Endothelial cell of umbilical vein (primary cell): ENCODE results near the gene AK8. TPM values are rescaled to one million over a fixed set of nuclear protein-coding genes. Genes with fewer than 3 reads are reported as not detected.

ENCODE experiments used
- BruUV-seq: library from RNA; stranded (reverse); fragments of 400-500 nt; replicated peaks from 2 replicates; lab custom pipeline; 2021; lab: Mats Ljungman, UMichigan
- CTCF ChIA-PET: fragments of 300-600, 350-600 bp; sonication (Branson Sonifier 250); formaldehyde crosslinking; loops from one replicate; lab custom pipeline; 2021; ENCODE audit warnings: antibody characterized with exemption, inconsistent platforms; lab: Charles Lee
- POLR2A ChIA-PET: fragments of 300-600, 350-600 bp; sonication (Branson Sonifier 250); formaldehyde crosslinking; loops from one replicate; lab custom pipeline; 2021; ENCODE audit warnings: antibody characterized with exemption, inconsistent platforms; lab: Charles Lee
- DNase-seq: peaks from one replicate; pipeline ENCODE4 v3.0.0-alpha.2; 2011; ENCODE audit warnings: low read depth, low spot score
- FAIRE-seq: peaks from 2 replicates; lab custom pipeline; 2011; peaks lifted over from hg19 to GRCh38; lab: Jason Lieb, UNC
- H2AFZ ChIP-seq: 2 replicates; pipeline ENCODE4 v1.6.0; 2012; ENCODE audit warnings: low read depth, low read length, control low read depth, inconsistent platforms
- H3K27ac ChIP-seq: 2 replicates; pipeline ENCODE4 v1.5.1; 2011; ENCODE audit warnings: low read depth, mild to moderate bottlenecking, control low read depth, low read length, moderate library complexity; ENCODE audit not compliant: insufficient read depth
- H3K27me3 ChIP-seq, 2 experiments: 2 replicates each; pipeline versions ENCODE4 v1.6.0 to v1.6.1; 2011; ENCODE audit warnings: low read length in 2 of 2, mixed read lengths in 1 of 2; ENCODE audit not compliant: control insufficient read depth in 2 of 2, insufficient read depth in 2 of 2
- H3K36me3 ChIP-seq, 2 experiments: 2 replicates in 1 of 2; 3 replicates in 1 of 2; pipeline ENCODE4 v1.5.1; 2011; ENCODE audit warnings: low read length in 2 of 2, mild to moderate bottlenecking in 1 of 2, moderate library complexity in 1 of 2; ENCODE audit not compliant: control insufficient read depth in 2 of 2, insufficient read depth in 2 of 2; ENCODE audit errors: extremely low read depth in 1 of 2
- H3K4me1 ChIP-seq: 3 replicates; pipeline ENCODE4 v1.5.1; 2011; ENCODE audit warnings: mild to moderate bottlenecking, low read length; ENCODE audit not compliant: control insufficient read depth, insufficient read depth; ENCODE audit errors: extremely low read depth
- H3K4me2 ChIP-seq: 2 replicates; pipeline ENCODE4 v1.6.1; 2011; ENCODE audit warnings: low read length, control low read depth, mixed read lengths; ENCODE audit not compliant: insufficient read depth
- H3K4me3 ChIP-seq, 3 experiments: fragments of 200-600 bp in 1 of 3; sonication (generic), shearing (Covaris generic) in 1 of 3; replicated peaks in 1 of 3; 2 replicates each; pipeline ENCODE4 v1.5.1; 2011 to 2016; ENCODE audit warnings: control low read depth in 3 of 3, low read length in 3 of 3, mild to moderate bottlenecking in 2 of 3, inconsistent platforms in 1 of 3, low read depth in 1 of 3, moderate library complexity in 1 of 3; ENCODE audit not compliant: insufficient read depth in 1 of 3
- H3K79me2 ChIP-seq: 2 replicates; pipeline ENCODE4 v1.6.0; 2012; ENCODE audit warnings: low read length, inconsistent platforms; ENCODE audit not compliant: control insufficient read depth, insufficient read depth
- H3K9ac ChIP-seq: replicated peaks from 2 replicates; pipeline ENCODE3; 2011; ENCODE audit warnings: low read length, control low read depth; ENCODE audit not compliant: insufficient read depth; ENCODE audit errors: extremely low read depth
- H3K9me1 ChIP-seq: replicated peaks from 3 replicates; pipeline ENCODE4 v1.6.0; 2011; ENCODE audit warnings: mild to moderate bottlenecking, low read length; ENCODE audit not compliant: control insufficient read depth, insufficient read depth; ENCODE audit errors: extremely low read depth
- H3K9me3 ChIP-seq: replicated peaks from 2 replicates; pipeline ENCODE4 v1.5.1; 2012; ENCODE audit warnings: low read length, inconsistent platforms; ENCODE audit not compliant: control insufficient read depth, insufficient read depth
- H4K20me1 ChIP-seq: replicated peaks from 2 replicates; pipeline ENCODE3; 2011; ENCODE audit warnings: mild to moderate bottlenecking, low read length; ENCODE audit not compliant: control insufficient read depth, insufficient read depth; ENCODE audit errors: extremely low read depth
- CTCF ChIP-seq, 2 donors: IDR thresholded peaks; 1 replicate in 1 of 2; 2 replicates in 1 of 2; pipeline ENCODE4 v1.5.1; 2011; ENCODE audit warnings: low read length in 2 of 2, mild to moderate bottlenecking in 2 of 2, moderate library complexity in 2 of 2, control low read depth in 1 of 2, inconsistent platforms in 1 of 2, low read depth in 1 of 2; ENCODE audit not compliant: insufficient read depth in 1 of 2; ENCODE audit errors: extremely low read depth in 1 of 2
- EZH2 ChIP-seq: IDR thresholded peaks from 2 replicates; pipeline ENCODE4 v1.6.1; 2012; ENCODE audit warnings: borderline replicate concordance, low read depth, mild to moderate bottlenecking, moderate library complexity, low read length, inconsistent platforms; ENCODE audit not compliant: severe bottlenecking
- FOS ChIP-seq: IDR thresholded peaks from 2 replicates; pipeline ENCODE4 v1.6.1; 2011; ENCODE audit warnings: mild to moderate bottlenecking, low read length, moderate library complexity, borderline replicate concordance; ENCODE audit not compliant: insufficient read depth
- GATA2 ChIP-seq: IDR thresholded peaks from 2 replicates; pipeline ENCODE4 v1.7.0; 2011; ENCODE audit warnings: low read depth, mild to moderate bottlenecking, moderate library complexity, mixed read lengths, low read length; ENCODE audit not compliant: insufficient read length, insufficient read depth
- JUN ChIP-seq: IDR thresholded peaks from 2 replicates; pipeline ENCODE4 v1.6.1; 2011; ENCODE audit warnings: borderline replicate concordance, low read depth; ENCODE audit not compliant: insufficient read length, insufficient read depth
- MAX ChIP-seq: IDR thresholded peaks from 2 replicates; pipeline ENCODE4 v1.6.1; 2011; ENCODE audit not compliant: insufficient read depth, insufficient read length
- MYC ChIP-seq: IDR thresholded peaks from one replicate; pipeline ENCODE4 v1.6.1; 2011; ENCODE audit warnings: mild to moderate bottlenecking, low read depth, low read length
- POLR2A ChIP-seq: IDR thresholded peaks from 2 replicates; pipeline ENCODE4 v1.6.1; 2012; ENCODE audit warnings: low read depth, mild to moderate bottlenecking, control low read depth, low read length
- POLR2AphosphoS5 ChIP-seq: IDR thresholded peaks from 2 replicates; pipeline ENCODE4 v1.6.1; 2012; ENCODE audit warnings: low read depth, mild to moderate bottlenecking, control low read depth, low read length, moderate library complexity; ENCODE audit not compliant: insufficient read depth
- dilution Hi-C: fragments of 300-500 bp; cut with MboI; formaldehyde crosslinking; loops from one replicate; pipeline ENCODE4 v1.15.0; 2019; ENCODE audit warnings: low sequenced_read_pairs; ENCODE audit not compliant: extremely low pct_ligation_motif_present
- intact Hi-C: fragments of 100-400 bp; cut with micrococcal nuclease; formaldehyde crosslinking; loops from one replicate; pipeline ENCODE4 v1.10.0; 2022
- polyA plus RNA-seq, 4 experiments: library from polyadenylated mRNA; depleted of rRNA in 3 of 4; stranded (reverse) in 3 of 4; unstranded in 1 of 4; fragments of >200 nt; gene quantifications; 2 replicates each; pipeline versions ENCODE4 v1.2.1 to v1.2.3, GENCODE V29; 2011 to 2012; ENCODE audit warnings: missing spikeins in 1 of 4
- total RNA-seq: library from RNA; stranded (reverse); gene quantifications from 2 replicates; pipeline ENCODE4 v1.2.3, GENCODE V29; 2021

The AK8 gene
- total and polyA plus RNA-seq, 2 donors (not counting 3 experiments of a cell fraction or from before 2014, with no cell fraction given) = 0.06 TPM; not detected in 1

GRCh38 chr9:132818588-132818987, 59.5 kb downstream of the AK8 start:
- no peak for TF ChIP-seq POLR2A
- TF ChIP-seq GATA2 = no peak
- no peak for TF ChIP-seq MYC
- no peak for TF ChIP-seq EZH2
- no peak for TF ChIP-seq MAX
- no peak for TF ChIP-seq CTCF (IDR thresholded peaks at IDR 0.05; ENCODE audit: extremely low read depth in 1 of 2, insufficient read depth in 1 of 2, low read depth in 1 of 2, low read length in 2 of 2)
- intact Hi-C loops (no loop called here), dilution Hi-C loops (no loop called here)
- H3K9me1 ChIP-seq = no peaks in the 10 kb centered on the region
- POLR2A ChIA-PET = no interaction called here
- no peaks in the 10 kb centered on the region for H4K20me1 ChIP-seq
- no peak overlapping the region for H3K27ac ChIP-seq
- no peak overlapping the region for H2AFZ ChIP-seq
- H3K4me3 ChIP-seq = no peak overlapping the region
- CTCF ChIA-PET = no interaction called here
- H3K36me3 ChIP-seq = no peaks in the 10 kb centered on the region
- H3K27me3 ChIP-seq = peaks cover 11 to 21% of the 10 kb centered on the region in 2 experiments
- H3K9me3 ChIP-seq = no peaks in the 10 kb centered on the region
- no peaks in the 10 kb centered on the region for H3K4me1 ChIP-seq
- BruUV-seq = no TSS peak
- DNase-seq = no peak
- H3K4me2 ChIP-seq = no peak overlapping the region
- no peak for FAIRE-seq
- no peaks in the 10 kb centered on the region for H3K79me2 ChIP-seq
- H3K9ac ChIP-seq = no peak overlapping the region

- Histone ChIP-seq H3K79me2 (no peaks in the 10 kb centered on the region), H3K4me2 (no peak overlapping the region), H3K4me1 (no peaks in the 10 kb centered on the region), H2AFZ (no peak overlapping the region), H3K9ac (no peak overlapping the region), H3K4me3 (no peak overlapping the region), H4K20me1 (no peaks in the 10 kb centered on the region), H3K27me3 (peaks cover 9 to 21% of the 10 kb centered on the region in 2 experiments), H3K9me1 (no peaks in the 10 kb centered on the region), H3K27ac (no peak overlapping the region), H3K36me3 (no peaks in the 10 kb centered on the region), H3K9me3 (no peaks in the 10 kb centered on the region)
- ChIA-PET CTCF (no interaction called here), POLR2A (no interaction called here)
- TF ChIP-seq EZH2 (no peak), CTCF (IDR thresholded peaks at IDR 0.05; ENCODE audit: extremely low read depth in 1 of 2, insufficient read depth in 1 of 2, low read depth in 1 of 2, low read length in 2 of 2) (no peak), POLR2A (no peak), GATA2 (no peak), POLR2AphosphoS5 (no peak), MYC (no peak), JUN (no peak), MAX (no peak), FOS (no peak)
- DNase-seq = no peak
- dilution Hi-C loops (no loop called here), intact Hi-C loops (no loop called here)
- BruUV-seq = no TSS peak
- FAIRE-seq = no peak
Observed at GRCh38 chr9:132814937-132815336, 63.1 kb downstream of the AK8 start.
